HEK293 (cell line): ENCODE results near the gene OR10G3.

Experiments used
- CTCF ChIA-PET: fragments of 350-600 bp; formaldehyde crosslinking; extraction: SDS; loops from one replicate; lab custom pipeline; 2021; ENCODE audit warnings: antibody characterized with exemption; lab: Yijun Ruan, JAX
- POLR2A ChIA-PET: fragments of 300-600 bp; formaldehyde crosslinking; extraction: SDS; loops from one replicate; lab custom pipeline; 2020; ENCODE audit warnings: antibody characterized with exemption, inconsistent platforms; lab: Yijun Ruan, JAX
- H3K27ac ChIP-seq: fragments of 200-500 bp; sonication (Bioruptor generic); 2 replicates; pipeline ENCODE4 v1.5.1; 2014; ENCODE audit warnings: low read depth, low read length, control low read depth, inconsistent platforms; ENCODE audit errors: extremely low read depth
- H3K36me3 ChIP-seq, 2 experiments: fragments of 200-500 bp in 1 of 2; sonication (Bioruptor generic) in 1 of 2; 1 replicate in 1 of 2; 2 replicates in 1 of 2; pipeline ENCODE4 v1.5.1; 2014 to 2017; ENCODE audit warnings: inconsistent platforms in 2 of 2, low read length in 2 of 2; ENCODE audit not compliant: control insufficient read depth in 2 of 2, insufficient read depth in 1 of 2
- H3K4me1 ChIP-seq: fragments of 200-500 bp; sonication (Bioruptor generic); 2 replicates; pipeline ENCODE4 v1.5.1; 2014; ENCODE audit warnings: mild to moderate bottlenecking, low read length, inconsistent platforms; ENCODE audit not compliant: control insufficient read depth, insufficient read depth
- H3K4me3 ChIP-seq: 2 replicates; pipeline ENCODE4 v1.5.1; 2011; ENCODE audit warnings: low read depth, mild to moderate bottlenecking, control low read depth, low read length, moderate library complexity
- H3K9me3 ChIP-seq: fragments of 200-500 bp; sonication (Bioruptor generic); 2 replicates; pipeline ENCODE4 v1.5.1; 2014; ENCODE audit warnings: low read depth, low read length, inconsistent platforms; ENCODE audit not compliant: control insufficient read depth, insufficient read depth
- PATZ1 ChIP-seq: fragments of 450-650 bp; formaldehyde crosslinking; IDR thresholded peaks from 2 replicates; pipeline ENCODE4 v1.5.1; 2016; ENCODE audit warnings: missing biosample characterization, missing genetic modification characterization
- PRDM10 ChIP-seq: fragments of 450-650 bp; formaldehyde crosslinking; IDR thresholded peaks from 2 replicates; pipeline ENCODE4 v1.5.1; 2016; ENCODE audit warnings: missing biosample characterization, missing genetic modification characterization
- ZBTB11 ChIP-seq: fragments of 450-650 bp; formaldehyde crosslinking; conservative IDR thresholded peaks from 2 replicates; pipeline ENCODE4 v1.5.1; 2016; ENCODE audit warnings: low read depth, missing biosample characterization, missing genetic modification characterization
- ZNF449 ChIP-seq: fragments of 450-650 bp; formaldehyde crosslinking; IDR thresholded peaks from 2 replicates; pipeline ENCODE4 v1.5.1; 2017; ENCODE audit warnings: missing biosample characterization, mild to moderate bottlenecking, missing genetic modification characterization, moderate library complexity
- ZNF521 ChIP-seq: fragments of 450-650 bp; formaldehyde crosslinking; IDR thresholded peaks from 2 replicates; pipeline ENCODE4 v1.5.1; 2017; ENCODE audit warnings: missing biosample characterization, mild to moderate bottlenecking, missing genetic modification characterization
- ZNF596 ChIP-seq: fragments of 450-650 bp; IDR thresholded peaks from 2 replicates; pipeline ENCODE4 v1.5.0; 2018; ENCODE audit warnings: missing biosample characterization, mild to moderate bottlenecking, missing genetic modification characterization, moderate library complexity
- ZNF670 ChIP-seq: fragments of 450-650 bp; formaldehyde crosslinking; IDR thresholded peaks from 2 replicates; pipeline ENCODE4 v1.5.1; 2016; ENCODE audit warnings: missing biosample characterization, missing genetic modification characterization, low read depth
- ZNF677 ChIP-seq: fragments of 450-650 bp; IDR thresholded peaks from 2 replicates; pipeline ENCODE4 v1.5.0; 2018; ENCODE audit warnings: missing biosample characterization, mild to moderate bottlenecking, missing genetic modification characterization, moderate library complexity
- ZNF747 ChIP-seq: fragments of 450-650 bp; formaldehyde crosslinking; IDR thresholded peaks from 2 replicates; pipeline ENCODE4 v1.5.1; 2016; ENCODE audit warnings: missing biosample characterization, missing genetic modification characterization

The OR10G3 gene

GRCh38 chr14:21537090-21537424 is 42.8 kb downstream of the OR10G3 start (continued):
- TF ChIP-seq ZNF677 (tag by site-specific recombination) (no peak), ZNF670 (tag by site-specific recombination) (no peak), ZBTB11 (tag by site-specific recombination) (no peak)

- H3K27ac ChIP-seq = no peak overlapping the region
- TF ChIP-seq ZNF449 (tag by site-specific recombination) (peak; percentile 63; the same call in 1 of the 2 replicates), PRDM10 (tag by site-specific recombination) (peak; percentile 95), ZNF747 (no peak), ZNF596 (peak; percentile 82; the same call in 1 of the 2 replicates), PATZ1 (tag by site-specific recombination) (peak; percentile 50; the same call in 1 of the 2 replicates), ZNF521 (tag by site-specific recombination) (no peak)
- CTCF ChIA-PET = interaction anchor here (0.6 to 0.9 kb wide), 2 partner anchors 38 to 842 kb away, joined by 3 to 4 read pairs; no protein-coding TSS in a partner anchor
Measured at GRCh38 chr14:21536418-21537089, 43.3 kb downstream of the OR10G3 start.

More at GRCh38 chr14:21536418-21537089, 43.3 kb downstream of the OR10G3 start:
- H3K4me1 ChIP-seq = no peaks in the 10 kb centered on the region
- H3K36me3 ChIP-seq = no peaks in the 10 kb centered on the region
- no peaks in the 10 kb centered on the region for H3K9me3 ChIP-seq
- POLR2A ChIA-PET = no interaction called here
- no peak overlapping the region for H3K4me3 ChIP-seq
